Measurements from ENCODE around the gene PTP4A2. TPM values are rescaled to one million over a fixed set of nuclear protein-coding genes. Genes with fewer than 3 reads are reported as not detected.

PTP4A2 gene
- polyA plus RNA-seq, 1 experiment: 239 TPM

GRCh38 chr1:31939484-31940329, 1.5 kb upstream of the PTP4A2 start:
- peak; percentile 67 for DNase-seq (ENCODE audit: low read depth)
- ChIA-PET POLR2A (interaction anchor here (0.7 kb wide), 1 partner anchor 150 kb away, joined by 3 read pairs; no protein-coding TSS in a partner anchor), CTCF (interaction anchor here (1.0 to 3.3 kb wide), 6 partner anchors 9 to 124 kb away, joined by 3 to 46 read pairs (median 10); partner anchors contain the start of gene SPOCD1)
- no peaks in the 10 kb centered on the region for H3K36me3 ChIP-seq (ENCODE audit: control insufficient read depth, insufficient read depth, low read length)
- TF ChIP-seq CTCF (IDR thresholded peaks at IDR 0.05; ENCODE audit: insufficient read depth, low read depth, low read length): peak; percentile 75
- no peaks in the 10 kb centered on the region for H3K27me3 ChIP-seq (ENCODE audit: control insufficient read depth, insufficient read depth, low read length)
- H3K4me3 ChIP-seq (ENCODE audit: low read depth, low read length): no peak overlapping the region

DNA sequence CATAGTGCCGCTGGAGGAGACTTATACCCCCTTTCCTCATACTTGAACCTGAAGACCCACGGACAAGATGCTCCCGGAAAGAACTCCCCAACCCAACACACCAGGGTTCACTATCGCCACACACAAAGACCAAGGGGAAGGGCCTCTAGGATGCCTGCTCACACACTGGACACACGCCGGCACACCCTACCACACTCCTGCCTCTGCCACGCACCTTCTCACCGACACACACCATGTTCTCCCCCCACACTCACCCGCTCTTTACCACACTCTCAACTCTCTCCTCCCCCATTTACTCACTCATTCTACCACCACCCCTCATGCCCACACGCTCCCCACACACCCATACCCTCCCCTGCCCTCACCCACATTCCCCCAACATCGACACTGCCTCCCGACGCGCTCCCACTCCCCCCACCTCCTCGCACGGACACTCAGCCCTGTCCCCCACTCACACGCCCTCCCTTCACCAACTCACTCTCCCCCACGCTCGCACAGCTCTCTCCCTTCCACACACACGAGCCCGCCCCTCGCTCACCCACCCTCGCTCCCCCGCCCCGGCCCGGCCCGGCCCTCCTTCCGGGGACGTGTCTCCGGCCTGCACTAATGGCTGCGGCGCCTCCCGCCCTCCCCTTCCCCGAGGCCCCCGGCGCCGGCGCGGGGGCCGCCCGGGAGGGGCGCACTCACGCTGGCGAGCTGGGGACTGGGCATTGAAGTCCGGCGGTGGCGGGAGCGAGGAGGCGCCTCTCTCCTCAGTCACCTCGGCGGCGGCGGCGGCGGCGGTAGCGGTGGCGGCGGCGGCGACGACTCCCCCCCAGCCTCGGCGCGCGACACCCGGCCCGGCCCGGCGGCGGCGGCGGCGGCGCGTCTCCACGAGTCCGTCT, 626 bp downstream of the PTP4A2 start:
- ChIA-PET POLR2A (interaction anchor here (1.0 to 1.2 kb wide), 2 partner anchors 18 kb away, joined by 3 to 8 read pairs; no protein-coding TSS in a partner anchor), CTCF (interaction anchor here (0.6 to 3.3 kb wide), 12 partner anchors 11 to 227 kb away, joined by 3 to 46 read pairs (median 6); no protein-coding TSS in a partner anchor)
- no peak for TF ChIP-seq CTCF (IDR thresholded peaks at IDR 0.05; ENCODE audit: insufficient read depth, low read depth, low read length)
- Histone ChIP-seq H3K36me3 (ENCODE audit: control insufficient read depth, insufficient read depth, low read length) (no peaks in the 10 kb centered on the region), H3K4me3 (ENCODE audit: low read depth, low read length) (peak overlapping the region; percentile 76), H3K27me3 (ENCODE audit: control insufficient read depth, insufficient read depth, low read length) (no peaks in the 10 kb centered on the region)
- no peak for DNase-seq (ENCODE audit: low read depth)

DNA sequence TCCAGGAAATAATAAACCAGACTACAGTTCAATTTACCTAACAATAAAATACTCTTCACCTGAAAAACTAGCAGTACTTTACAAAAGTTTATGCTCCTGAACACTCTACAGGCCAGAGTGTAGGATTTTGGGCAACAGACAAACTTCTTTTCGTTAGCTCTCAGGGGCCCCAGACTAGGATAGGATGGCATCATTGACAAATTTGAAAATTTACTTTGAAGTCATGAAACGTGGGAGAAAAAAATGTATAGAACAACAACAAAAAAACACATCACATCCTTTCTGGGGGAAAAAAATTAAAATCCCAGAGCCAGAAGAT, 1.2 kb downstream of the PTP4A2 start:
- no peak for DNase-seq (ENCODE audit: low read depth)
- no peaks in the 10 kb centered on the region for H3K36me3 ChIP-seq (ENCODE audit: control insufficient read depth, insufficient read depth, low read length)
- H3K4me3 ChIP-seq (ENCODE audit: low read depth, low read length): peak overlapping the region; percentile 76
- no peaks in the 10 kb centered on the region for H3K27me3 ChIP-seq (ENCODE audit: control insufficient read depth, insufficient read depth, low read length)
- CTCF ChIA-PET: no interaction called here
- no peak for TF ChIP-seq CTCF (IDR thresholded peaks at IDR 0.05; ENCODE audit: insufficient read depth, low read depth, low read length)
- POLR2A ChIA-PET: interaction anchor here (1.2 kb wide), 1 partner anchor 19 kb away, joined by 8 read pairs; no protein-coding TSS in a partner anchor

- TF ChIP-seq CTCF (IDR thresholded peaks at IDR 0.05; ENCODE audit: insufficient read depth, low read depth, low read length): no peak
- Histone ChIP-seq H3K4me3 (ENCODE audit: low read depth, low read length) (peak overlapping the region; percentile 76), H3K36me3 (ENCODE audit: control insufficient read depth, insufficient read depth, low read length) (no peaks in the 10 kb centered on the region), H3K27me3 (ENCODE audit: control insufficient read depth, insufficient read depth, low read length) (no peaks in the 10 kb centered on the region)
- DNase-seq (ENCODE audit: low read depth): no peak
- POLR2A ChIA-PET: interaction anchor here (0.6 to 1.2 kb wide), 3 partner anchors 10 to 458 kb away, joined by 6 to 9 read pairs (median 8); no protein-coding TSS in a partner anchor
- CTCF ChIA-PET: interaction anchor here (1.6 to 2.6 kb wide), 2 partner anchors 28 to 147 kb away, joined by 9 to 11 read pairs; no protein-coding TSS in a partner anchor
Measured at GRCh38 chr1:31936278-31936980, 1.7 kb downstream of the PTP4A2 start.
